GM18508 (cell line): Measurements from ENCODE around the gene ICAM2.
"Not testable (repeated sequence)": the region's sequence is repeated elsewhere in the genome, so short reads cannot be mapped to it uniquely, and the experiment has no call there.

Experiments used
- ATAC-seq: cut with Tn5 transposase; IDR thresholded peaks from one replicate; pipeline ENCODE4 v1.9.1; 2021; ENCODE audit warnings: moderate number of reproducible peaks; ENCODE audit not compliant: insufficient read depth, unreplicated experiment

ICAM2 gene

DNA sequence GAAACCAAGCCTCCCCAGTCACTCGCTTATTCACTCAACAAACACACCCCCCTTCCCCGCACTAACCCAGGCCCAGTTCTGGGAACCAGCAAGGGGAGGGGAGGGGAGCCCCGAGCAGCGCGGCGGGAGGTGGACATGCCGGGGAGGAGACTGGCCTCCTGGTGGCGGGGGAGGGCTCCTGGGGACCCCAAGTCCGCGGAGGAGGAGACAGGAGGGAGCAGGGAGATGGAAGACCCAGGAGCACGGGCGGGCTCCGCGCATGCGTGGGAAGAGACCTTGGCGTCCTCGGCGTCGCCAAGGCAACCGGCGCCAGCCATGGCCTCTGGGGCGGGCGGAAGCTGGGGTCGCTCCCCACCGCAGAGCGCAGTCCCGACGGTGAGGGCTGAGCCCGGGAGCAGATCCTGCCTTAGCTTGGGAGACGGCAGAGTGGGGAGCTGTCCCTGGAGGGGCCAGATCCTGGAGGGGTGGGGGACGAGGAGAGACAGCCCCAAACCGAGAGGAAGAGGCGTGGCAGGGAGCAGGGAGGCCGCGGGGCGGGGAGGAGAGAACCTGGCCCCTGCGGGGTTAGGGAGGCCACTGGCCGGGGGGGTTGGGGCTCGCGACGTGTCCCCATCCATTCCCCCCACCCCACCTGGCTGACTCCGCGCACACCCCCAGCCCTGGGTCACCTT lies 22.2 kb downstream of the ICAM2 start, which contains the start of gene PRR29:
TSS of gene PRR29 (plus strand) at position 302 of the 671 bp plus-strand sequence. CDS start at position 316, 14 bp downstream.
- ATAC-seq = no peak

DNA sequence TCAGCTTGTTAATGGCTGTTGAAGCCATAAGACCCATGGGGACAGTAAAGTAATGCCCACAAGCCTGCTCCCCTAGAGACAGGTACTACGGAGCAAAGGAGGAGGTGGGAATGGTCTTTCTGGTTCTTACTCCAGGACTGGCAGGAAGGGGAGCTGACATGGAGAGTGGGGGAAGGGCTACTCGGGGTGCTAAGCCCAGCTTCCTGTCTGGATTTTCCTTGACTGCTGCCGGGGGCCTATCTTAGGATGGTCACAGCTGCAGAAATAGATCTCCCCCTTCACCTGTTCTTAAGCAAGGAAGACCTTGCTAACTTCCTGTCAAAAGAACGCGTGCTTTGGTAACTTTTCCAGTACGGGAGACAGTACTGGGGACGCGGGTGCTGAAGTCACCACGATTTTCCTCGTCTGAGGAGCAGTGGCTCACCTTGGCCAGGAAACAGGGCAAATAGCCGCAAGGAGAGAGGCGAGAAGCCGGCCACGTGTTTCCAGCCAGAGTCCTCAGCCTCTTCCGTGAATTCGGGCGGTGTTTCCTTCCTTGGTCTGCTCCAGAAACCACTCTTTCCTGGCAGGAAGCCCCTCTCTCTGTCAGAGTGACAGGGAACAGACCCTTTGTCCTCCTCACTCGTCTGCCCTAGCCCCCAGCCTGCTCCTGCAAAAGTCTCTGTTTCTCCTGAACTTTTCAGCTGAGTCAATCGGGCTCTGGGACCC lies 22.9 kb downstream of the ICAM2 start:
- ATAC-seq = no peak

DNA sequence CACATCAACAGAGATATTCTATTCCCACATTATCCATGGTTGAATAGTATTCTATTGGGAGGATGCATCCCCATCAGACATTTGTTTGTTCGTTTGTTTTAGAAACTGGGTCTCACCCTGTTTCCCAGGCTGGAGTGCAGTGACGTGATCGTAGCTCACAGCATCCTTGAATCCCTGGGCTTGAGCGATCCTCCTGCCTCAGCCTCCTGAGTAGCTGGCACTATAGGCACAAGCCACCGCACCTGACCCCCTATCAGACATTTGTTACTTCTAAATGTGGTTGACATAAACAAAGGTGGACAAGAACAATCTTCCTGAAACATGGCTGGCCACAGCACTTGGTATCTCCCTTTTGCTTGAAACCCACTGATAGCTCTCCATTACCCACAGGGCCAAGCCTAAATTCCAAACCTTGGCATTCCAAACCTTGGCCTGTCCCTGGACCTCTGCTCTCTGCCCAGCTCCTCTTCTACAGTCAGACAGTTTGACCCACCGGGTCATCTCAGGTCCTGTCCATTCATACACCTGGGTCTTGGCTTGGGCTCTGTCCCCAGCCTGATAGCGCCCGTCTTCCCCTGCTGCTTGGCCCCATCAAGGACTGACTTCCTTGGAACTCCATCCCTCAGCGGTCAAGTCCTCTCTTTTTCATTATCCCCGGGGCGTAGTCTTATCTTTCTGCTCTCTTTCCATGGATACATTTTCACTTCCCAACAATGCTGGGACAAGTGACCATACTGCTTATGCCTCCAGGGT lies 23.8 kb downstream of the ICAM2 start:
- ATAC-seq = no peak

DNA sequence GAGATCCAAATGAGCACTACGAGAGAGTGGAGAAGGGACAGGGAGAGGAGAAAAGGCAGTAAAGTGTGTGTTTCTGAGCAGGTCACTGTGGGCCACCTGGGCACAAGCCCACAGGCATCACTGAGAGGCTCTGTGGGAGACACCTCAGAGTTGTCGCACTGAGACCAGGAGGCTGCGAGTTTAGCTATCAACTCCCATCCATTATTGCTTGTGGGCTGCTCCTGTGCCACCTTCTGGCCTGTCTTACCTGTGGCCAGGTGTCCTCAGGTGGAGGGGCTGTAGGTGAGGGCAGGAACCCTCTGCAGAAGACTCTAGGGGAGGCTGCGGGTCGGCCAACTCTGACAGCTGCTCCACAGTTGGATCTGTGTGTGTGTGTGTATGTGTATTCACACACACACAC lies 24.8 kb downstream of the ICAM2 start:
- ATAC-seq = no peak

DNA sequence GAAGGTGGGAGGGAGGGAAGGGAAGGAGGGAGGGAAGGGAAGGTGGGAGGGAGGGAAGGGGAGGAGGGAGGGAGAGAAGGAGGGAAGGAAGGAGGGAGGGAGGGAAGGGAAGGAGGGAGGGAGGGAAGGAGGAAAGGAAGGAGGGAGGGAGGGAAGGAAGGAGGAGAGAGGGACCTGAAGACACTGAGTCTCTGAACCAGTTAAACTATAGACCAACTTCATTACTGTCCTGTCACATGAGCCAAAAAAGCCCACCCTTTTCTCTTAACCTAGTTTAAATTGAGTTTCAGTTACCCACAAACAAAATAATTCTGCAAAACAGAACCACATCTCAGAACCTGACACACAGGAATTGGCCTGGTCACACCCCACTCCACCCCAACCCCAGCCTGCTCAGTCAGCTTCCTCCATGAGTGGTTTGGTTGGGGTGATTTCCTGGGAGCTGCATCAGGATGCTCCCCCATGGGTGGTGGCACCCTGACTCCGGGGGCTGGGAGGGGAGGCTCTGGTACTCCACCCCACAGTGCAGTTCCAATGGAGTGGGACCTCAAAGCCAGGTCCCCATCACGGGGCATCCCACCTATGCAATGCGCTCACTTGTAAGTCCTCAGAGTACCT lies 27.0 kb downstream of the ICAM2 start:
- no peak for ATAC-seq

- no peak for ATAC-seq
Measured at GRCh38 chr17:63991611-63992010, 28.8 kb downstream of the ICAM2 start.

GRCh38 chr17:63989622-63990345 lies 30.6 kb downstream of the ICAM2 start:
- ATAC-seq = no peak

DNA sequence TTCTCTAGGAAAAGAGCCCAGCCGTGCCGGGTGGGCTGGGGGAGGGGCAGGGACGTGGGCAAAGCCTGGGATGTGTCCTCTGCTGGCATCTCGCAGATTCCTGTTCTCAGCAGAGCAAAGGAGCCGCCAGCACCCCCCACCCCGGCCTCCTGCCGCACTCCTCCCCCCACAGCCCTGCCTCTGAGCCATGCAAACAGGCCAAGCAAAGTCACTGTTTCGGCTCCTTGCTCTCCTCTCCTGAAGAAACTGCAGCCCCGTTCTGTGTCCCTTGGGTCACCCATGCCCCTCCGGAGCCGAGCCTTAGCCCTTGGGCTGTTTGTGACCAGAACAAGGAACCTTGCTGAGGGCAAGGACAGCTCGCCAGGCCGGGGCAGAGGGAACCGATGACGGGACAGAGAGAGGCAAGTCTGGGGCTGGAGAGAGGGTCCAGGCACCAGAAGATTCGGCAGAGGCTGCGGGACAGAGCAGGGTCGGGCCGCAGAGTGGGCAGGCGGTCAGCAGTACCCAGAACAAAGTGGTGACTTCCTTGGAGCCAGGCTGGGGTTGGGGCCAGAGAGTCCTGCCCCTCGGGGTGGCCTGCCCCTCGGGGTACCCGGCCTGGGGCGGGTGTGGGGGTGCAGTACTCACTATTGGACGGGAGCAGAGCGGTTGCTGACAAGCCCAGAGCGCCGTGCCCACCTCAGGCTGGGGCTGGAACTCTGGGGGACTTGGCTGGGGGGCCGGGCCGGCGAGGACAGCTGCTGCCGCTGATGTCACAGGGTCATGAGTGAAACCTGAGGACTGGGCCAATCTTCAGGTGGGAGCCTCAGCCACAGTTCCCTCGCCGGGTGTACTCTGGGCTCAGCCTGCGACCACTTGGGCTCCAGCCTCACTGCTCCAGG lies 31.5 kb downstream of the ICAM2 start:
- no peak for ATAC-seq

GRCh38 chr17:63988127-63988478 lies 32.3 kb downstream of the ICAM2 start:
- ATAC-seq = no peak

DNA sequence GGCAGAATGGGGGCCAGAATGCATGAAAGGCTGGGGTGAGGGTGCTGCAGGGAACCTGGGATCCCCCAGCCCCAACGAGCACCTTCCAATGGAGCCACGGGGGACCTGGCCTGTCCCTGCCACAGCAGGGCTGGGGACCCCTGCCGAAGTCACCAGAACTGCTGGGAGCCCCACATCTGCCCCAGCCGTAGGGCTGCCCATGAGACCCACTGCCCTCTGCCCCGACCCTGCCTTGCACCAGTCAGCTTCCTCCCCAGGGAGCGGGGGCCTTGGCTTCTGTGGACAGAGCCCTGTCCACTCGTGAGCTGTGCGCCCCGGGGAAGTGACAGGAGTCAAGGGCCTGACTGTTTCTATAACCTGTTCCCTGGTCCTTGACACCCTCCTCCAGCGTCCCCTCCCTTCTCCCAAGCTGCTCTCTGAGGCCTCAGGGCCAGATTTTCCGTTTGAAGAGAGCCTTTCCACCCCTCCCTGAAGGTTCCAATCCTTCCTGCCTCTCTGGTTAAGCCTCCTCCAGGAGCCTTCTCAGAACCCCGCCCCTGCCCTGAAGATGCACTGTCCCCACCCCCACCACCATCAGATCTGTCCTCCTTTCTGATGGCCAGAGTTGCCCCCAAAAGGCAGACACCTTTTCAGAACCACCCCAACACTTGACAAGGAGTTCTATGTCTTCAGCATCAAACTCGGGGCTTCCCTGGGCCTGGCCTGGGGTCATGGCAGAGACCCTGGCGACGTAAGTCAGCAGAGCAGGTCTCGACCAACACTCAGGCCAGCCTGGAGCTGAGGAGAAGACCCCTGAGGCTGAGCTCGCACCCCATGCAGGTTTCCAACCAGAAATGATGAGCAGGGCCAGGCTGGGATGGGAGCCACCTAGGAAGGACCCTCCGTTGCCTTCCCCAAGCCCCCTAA lies 33.0 kb downstream of the ICAM2 start:
- no peak for ATAC-seq

- no peak for ATAC-seq
Measured at GRCh38 chr17:63986821-63987220, 33.6 kb downstream of the ICAM2 start.

- ATAC-seq = no peak
Measured at GRCh38 chr17:63985387-63986140, 34.9 kb downstream of the ICAM2 start.

DNA sequence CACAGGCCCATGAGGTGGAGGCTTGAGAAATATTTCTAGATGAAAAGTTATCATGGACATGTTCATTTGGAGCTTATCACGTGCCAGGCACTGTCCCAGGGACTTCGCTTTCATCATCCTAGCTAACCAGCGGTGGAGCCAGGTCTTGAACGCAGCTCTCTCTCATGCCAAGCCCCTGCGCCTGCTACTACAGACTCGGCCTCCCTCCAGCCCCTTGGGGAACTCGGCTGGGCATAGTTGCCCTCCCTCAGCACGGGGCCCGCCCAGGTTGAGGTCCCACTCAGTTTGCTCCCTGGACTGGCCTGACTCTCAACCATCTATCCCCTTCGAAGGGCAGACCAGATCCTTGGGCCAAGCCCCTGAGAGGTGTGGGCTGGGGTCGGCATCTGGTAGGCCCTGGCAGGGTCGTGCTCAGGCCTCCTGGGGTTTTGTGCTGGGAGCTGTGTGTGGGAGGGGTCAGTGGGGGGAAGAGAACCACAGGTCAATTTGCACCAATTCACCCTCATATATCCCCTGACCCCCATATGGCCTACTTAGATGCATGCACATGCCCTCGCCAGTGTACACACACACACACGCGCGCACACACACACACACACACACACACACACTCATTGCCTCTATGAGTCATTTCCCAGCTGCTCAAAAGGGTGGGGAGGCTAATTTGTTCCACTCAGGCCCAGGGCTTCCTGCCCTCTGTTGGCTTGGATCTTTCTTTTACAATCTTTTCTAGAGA lies 35.6 kb downstream of the ICAM2 start:
- no peak for ATAC-seq

GRCh38 chr17:63984236-63984635 lies 36.2 kb downstream of the ICAM2 start:
- no peak for ATAC-seq

GRCh38 chr17:63983320-63983719 lies 37.1 kb downstream of the ICAM2 start:
- ATAC-seq = no peak

DNA sequence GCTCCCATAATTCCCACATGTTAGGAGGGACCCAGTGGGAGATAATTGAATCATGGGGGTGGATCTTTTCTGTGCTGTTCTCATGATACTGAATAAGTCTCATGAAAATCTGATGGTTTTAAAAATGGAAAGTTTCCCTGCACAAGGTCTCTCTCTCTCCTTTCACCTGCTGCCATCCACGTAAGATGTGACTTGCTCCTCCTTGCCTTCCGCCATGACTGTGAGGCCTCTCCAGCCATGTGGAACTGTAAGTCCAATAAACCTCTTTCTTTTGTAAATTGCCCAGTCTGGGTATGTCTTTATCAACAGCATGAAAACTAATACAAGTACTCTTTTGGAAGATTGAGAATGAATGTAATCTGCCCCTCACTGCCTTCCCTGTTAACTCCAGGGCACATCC lies 37.8 kb downstream of the ICAM2 start:
- ATAC-seq = not testable (repeated sequence)
